Measurements from ENCODE around the gene KIF26A. TPM values are rescaled to one million over a fixed set of nuclear protein-coding genes. Genes with fewer than 3 reads are reported as not detected.

Gene KIF26A
- total RNA-seq, 1 experiment from 2014 or later: 61.0 TPM

GRCh38 chr14:104171895-104172294, 33.5 kb downstream of the KIF26A start:
- no peaks in the 10 kb centered on the region for H3K27me3 ChIP-seq (ENCODE audit: control insufficient read depth, insufficient read depth, low read length)
- no peaks in the 10 kb centered on the region; the same call in none of the 2 replicates for H3K36me3 ChIP-seq (replicated peaks; ENCODE audit: control insufficient read depth, insufficient read depth, low read length)
- no peak overlapping the region for H3K4me3 ChIP-seq (ENCODE audit: insufficient read depth, low read depth, low read length)
- peak; percentile 70 for DNase-seq

- Histone ChIP-seq H3K27me3 (ENCODE audit: control insufficient read depth, insufficient read depth, low read length) (no peaks in the 10 kb centered on the region), H3K4me3 (ENCODE audit: insufficient read depth, low read depth, low read length) (no peak overlapping the region), H3K36me3 (replicated peaks; ENCODE audit: control insufficient read depth, insufficient read depth, low read length) (no peaks in the 10 kb centered on the region; the same call in none of the 2 replicates)
- DNase-seq: no peak
Measured at GRCh38 chr14:104172349-104172748, 34.0 kb downstream of the KIF26A start.

- no peaks in the 10 kb centered on the region; the same call in none of the 2 replicates for H3K36me3 ChIP-seq (replicated peaks; ENCODE audit: control insufficient read depth, insufficient read depth, low read length)
- no peak for DNase-seq
- H3K27me3 ChIP-seq (ENCODE audit: control insufficient read depth, insufficient read depth, low read length): no peaks in the 10 kb centered on the region
- H3K4me3 ChIP-seq (ENCODE audit: insufficient read depth, low read depth, low read length): no peak overlapping the region
Measured at GRCh38 chr14:104172880-104173279, 34.5 kb downstream of the KIF26A start.

DNA sequence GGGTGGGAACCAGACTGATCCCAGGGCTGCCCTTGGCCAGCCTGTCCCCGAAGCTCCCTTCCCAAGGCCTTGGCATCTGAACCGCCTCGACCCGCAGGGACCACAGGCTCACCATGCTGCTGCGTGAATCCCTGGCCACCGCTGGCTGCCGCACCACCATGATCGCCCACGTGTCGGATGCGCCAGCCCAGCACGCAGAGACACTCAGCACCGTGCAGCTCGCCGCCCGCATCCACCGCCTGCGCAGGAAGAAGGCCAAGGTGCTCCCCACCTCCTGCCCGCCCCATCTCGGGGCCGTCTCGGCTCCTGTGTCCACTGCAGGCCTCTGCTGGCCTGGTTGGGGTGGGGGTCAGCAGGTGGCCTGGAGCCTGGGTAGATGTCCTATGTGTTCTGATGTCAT, 35.7 kb downstream of the KIF26A start:
- no peaks in the 10 kb centered on the region; the same call in none of the 2 replicates for H3K36me3 ChIP-seq (replicated peaks; ENCODE audit: control insufficient read depth, insufficient read depth, low read length)
- no peak for DNase-seq
- H3K4me3 ChIP-seq (ENCODE audit: insufficient read depth, low read depth, low read length): no peak overlapping the region
- no peaks in the 10 kb centered on the region for H3K27me3 ChIP-seq (ENCODE audit: control insufficient read depth, insufficient read depth, low read length)

- H3K36me3 ChIP-seq (replicated peaks; ENCODE audit: control insufficient read depth, insufficient read depth, low read length): no peaks in the 10 kb centered on the region; the same call in none of the 2 replicates
- no peaks in the 10 kb centered on the region for H3K27me3 ChIP-seq (ENCODE audit: control insufficient read depth, insufficient read depth, low read length)
- H3K4me3 ChIP-seq (ENCODE audit: insufficient read depth, low read depth, low read length): no peak overlapping the region
- no peak for DNase-seq
Measured at GRCh38 chr14:104175041-104175440, 36.7 kb downstream of the KIF26A start.

GRCh38 chr14:104175811-104176210, 37.4 kb downstream of the KIF26A start:
- Histone ChIP-seq H3K4me3 (ENCODE audit: insufficient read depth, low read depth, low read length) (no peak overlapping the region), H3K36me3 (replicated peaks; ENCODE audit: control insufficient read depth, insufficient read depth, low read length) (no peaks in the 10 kb centered on the region; the same call in none of the 2 replicates), H3K27me3 (ENCODE audit: control insufficient read depth, insufficient read depth, low read length) (no peaks in the 10 kb centered on the region)
- no peak for DNase-seq

- H3K27me3 ChIP-seq (ENCODE audit: control insufficient read depth, insufficient read depth, low read length): no peaks in the 10 kb centered on the region
- no peak overlapping the region for H3K4me3 ChIP-seq (ENCODE audit: insufficient read depth, low read depth, low read length)
- no peak for DNase-seq
- no peaks in the 10 kb centered on the region; the same call in none of the 2 replicates for H3K36me3 ChIP-seq (replicated peaks; ENCODE audit: control insufficient read depth, insufficient read depth, low read length)
Measured at GRCh38 chr14:104176611-104177010, 38.2 kb downstream of the KIF26A start.

DNA sequence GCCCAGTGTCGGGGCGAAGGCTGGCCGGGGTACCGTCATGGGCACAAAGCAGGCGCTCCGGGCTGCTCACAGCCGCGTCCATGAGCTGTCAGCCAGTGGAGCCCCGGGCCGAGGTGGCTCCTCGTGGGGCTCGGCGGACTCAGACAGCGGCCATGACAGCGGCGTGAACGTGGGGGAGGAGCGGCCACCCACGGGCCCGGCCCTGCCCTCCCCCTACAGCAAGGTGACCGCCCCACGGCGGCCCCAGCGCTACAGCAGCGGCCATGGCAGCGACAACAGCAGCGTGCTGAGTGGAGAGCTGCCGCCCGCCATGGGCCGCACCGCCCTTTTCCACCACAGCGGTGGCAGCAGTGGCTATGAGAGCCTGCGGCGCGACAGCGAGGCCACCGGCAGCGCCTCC, 39.0 kb downstream of the KIF26A start:
- Histone ChIP-seq H3K27me3 (ENCODE audit: control insufficient read depth, insufficient read depth, low read length) (no peaks in the 10 kb centered on the region), H3K36me3 (replicated peaks; ENCODE audit: control insufficient read depth, insufficient read depth, low read length) (no peaks in the 10 kb centered on the region; the same call in none of the 2 replicates), H3K4me3 (ENCODE audit: insufficient read depth, low read depth, low read length) (no peak overlapping the region)
- no peak for DNase-seq

DNA sequence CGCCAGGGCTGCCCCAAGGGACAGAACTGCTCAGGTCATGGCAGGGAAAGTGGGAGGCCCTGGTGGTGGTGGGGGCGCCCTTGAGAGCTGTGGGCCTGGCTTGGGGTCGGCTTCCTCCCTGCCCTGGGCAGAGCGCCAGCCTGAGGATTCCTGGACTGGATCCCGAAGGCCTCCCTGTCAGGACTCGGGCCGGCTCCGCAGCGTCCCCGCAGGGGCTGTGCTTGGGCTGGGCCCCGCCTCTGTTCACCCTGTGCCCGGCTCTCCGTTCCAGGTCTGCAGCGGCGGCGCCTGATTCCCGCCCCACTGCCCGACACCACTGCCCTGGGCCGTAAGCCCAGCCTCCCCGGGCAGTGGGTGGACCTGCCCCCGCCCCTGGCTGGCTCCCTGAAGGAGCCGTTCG, 39.9 kb downstream of the KIF26A start:
- no peaks in the 10 kb centered on the region for H3K27me3 ChIP-seq (ENCODE audit: control insufficient read depth, insufficient read depth, low read length)
- H3K36me3 ChIP-seq (replicated peaks; ENCODE audit: control insufficient read depth, insufficient read depth, low read length): no peaks in the 10 kb centered on the region; the same call in none of the 2 replicates
- H3K4me3 ChIP-seq (ENCODE audit: insufficient read depth, low read depth, low read length): no peak overlapping the region
- DNase-seq: no peak

DNA sequence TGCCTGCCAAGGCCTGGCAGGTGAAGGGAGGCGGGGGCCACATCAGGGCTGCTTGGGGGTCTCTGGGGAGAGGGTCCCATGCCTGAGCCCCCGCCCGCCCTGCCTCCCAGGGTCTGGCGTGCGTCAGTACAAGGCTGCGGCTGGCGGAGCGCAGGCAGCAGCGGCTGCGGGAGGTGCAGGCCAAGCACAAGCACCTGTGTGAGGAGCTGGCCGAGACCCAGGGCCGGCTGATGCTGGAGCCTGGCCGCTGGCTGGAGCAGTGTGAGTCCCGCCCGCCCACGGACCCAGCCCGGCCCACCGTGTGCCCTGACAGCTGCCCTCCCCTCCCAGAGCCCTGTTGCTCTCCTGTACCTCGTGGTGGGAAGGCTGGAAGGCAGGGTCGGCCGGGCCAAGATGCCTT, 40.7 kb downstream of the KIF26A start:
- H3K36me3 ChIP-seq (replicated peaks; ENCODE audit: control insufficient read depth, insufficient read depth, low read length): no peaks in the 10 kb centered on the region; the same call in none of the 2 replicates
- no peaks in the 10 kb centered on the region for H3K27me3 ChIP-seq (ENCODE audit: control insufficient read depth, insufficient read depth, low read length)
- no peak overlapping the region for H3K4me3 ChIP-seq (ENCODE audit: insufficient read depth, low read depth, low read length)
- no peak for DNase-seq

GRCh38 chr14:104179564-104180129, 41.3 kb downstream of the KIF26A start:
- no peaks in the 10 kb centered on the region for H3K27me3 ChIP-seq (ENCODE audit: control insufficient read depth, insufficient read depth, low read length)
- H3K36me3 ChIP-seq (replicated peaks; ENCODE audit: control insufficient read depth, insufficient read depth, low read length): no peaks in the 10 kb centered on the region; the same call in 1 of the 2 replicates
- DNase-seq: no peak
- no peak overlapping the region for H3K4me3 ChIP-seq (ENCODE audit: insufficient read depth, low read depth, low read length)

DNA sequence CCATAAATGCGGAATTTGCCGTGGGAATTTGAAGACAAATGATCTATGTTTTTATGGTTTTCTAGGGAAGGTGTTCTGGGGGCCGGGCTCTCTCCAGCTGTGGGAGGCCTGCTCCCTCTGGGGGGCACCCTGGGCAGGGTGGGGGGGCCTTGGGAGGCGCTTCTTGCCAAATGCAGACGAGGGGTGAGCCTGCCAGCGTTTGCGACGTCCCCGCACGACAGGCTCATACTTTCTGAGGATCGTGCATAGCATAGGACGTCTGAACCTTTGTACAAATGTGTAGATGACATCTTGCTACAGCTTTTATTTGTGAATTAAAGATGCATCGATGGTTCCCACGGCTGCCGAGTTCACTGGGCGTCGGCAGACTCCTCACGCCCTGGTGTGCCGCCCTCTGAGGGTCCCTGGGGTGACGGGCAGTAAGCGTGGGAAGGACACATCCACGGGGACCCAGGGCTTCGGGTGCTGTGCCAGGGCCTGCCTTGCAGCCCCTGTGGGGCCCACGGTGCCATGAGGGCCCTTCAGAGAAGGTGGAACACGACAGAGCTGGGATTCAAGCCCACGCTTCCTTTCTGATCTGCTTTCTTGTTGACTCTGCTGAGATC, 42.3 kb downstream of the KIF26A start:
- no peaks in the 10 kb centered on the region for H3K36me3 ChIP-seq (replicated peaks; ENCODE audit: control insufficient read depth, insufficient read depth, low read length)
- H3K27me3 ChIP-seq (ENCODE audit: control insufficient read depth, insufficient read depth, low read length): no peaks in the 10 kb centered on the region
- no peak for DNase-seq
- no peak overlapping the region for H3K4me3 ChIP-seq (ENCODE audit: insufficient read depth, low read depth, low read length)

DNA sequence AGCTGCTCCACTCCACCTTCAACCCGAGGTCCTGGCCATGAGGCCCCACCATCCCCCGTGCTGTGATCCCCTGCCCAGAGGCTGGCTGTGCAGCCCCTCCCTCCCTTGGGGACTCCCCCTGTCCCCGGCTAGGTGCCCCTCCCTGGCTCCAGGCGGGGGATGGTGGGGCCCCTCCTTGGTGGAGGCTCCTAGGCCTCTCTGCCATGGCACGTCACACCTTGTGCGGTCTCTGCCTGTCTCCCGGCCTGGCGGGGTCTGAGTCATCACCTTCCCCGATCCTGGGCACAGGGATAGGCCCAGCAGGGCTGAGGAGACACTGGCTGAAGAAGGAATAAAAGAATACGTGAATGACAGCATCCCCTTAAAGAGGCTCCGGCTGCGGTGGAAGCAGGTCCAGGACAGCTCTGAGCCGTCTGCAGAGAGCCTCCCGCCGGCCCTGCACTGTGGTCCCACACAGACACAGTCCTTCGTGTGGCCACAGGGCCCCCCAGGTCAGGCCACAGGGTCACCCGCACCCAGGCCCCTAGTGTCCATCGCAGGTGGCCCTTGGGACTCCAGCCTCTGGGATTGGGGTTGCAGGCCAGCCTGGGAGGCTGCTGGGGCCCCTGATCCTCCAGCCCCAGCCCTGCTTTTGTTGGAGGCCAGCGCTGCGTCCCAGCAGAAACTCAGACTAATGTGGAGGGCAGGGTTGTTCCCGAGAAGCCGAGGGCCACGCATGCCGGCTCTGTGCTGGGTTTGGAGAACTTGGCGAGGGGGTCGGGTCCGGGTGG, 43.6 kb downstream of the KIF26A start:
- DNase-seq: no peak
- no peaks in the 10 kb centered on the region for H3K36me3 ChIP-seq (replicated peaks; ENCODE audit: control insufficient read depth, insufficient read depth, low read length)
- H3K4me3 ChIP-seq (ENCODE audit: insufficient read depth, low read depth, low read length): no peak overlapping the region
- no peaks in the 10 kb centered on the region for H3K27me3 ChIP-seq (ENCODE audit: control insufficient read depth, insufficient read depth, low read length)

DNA sequence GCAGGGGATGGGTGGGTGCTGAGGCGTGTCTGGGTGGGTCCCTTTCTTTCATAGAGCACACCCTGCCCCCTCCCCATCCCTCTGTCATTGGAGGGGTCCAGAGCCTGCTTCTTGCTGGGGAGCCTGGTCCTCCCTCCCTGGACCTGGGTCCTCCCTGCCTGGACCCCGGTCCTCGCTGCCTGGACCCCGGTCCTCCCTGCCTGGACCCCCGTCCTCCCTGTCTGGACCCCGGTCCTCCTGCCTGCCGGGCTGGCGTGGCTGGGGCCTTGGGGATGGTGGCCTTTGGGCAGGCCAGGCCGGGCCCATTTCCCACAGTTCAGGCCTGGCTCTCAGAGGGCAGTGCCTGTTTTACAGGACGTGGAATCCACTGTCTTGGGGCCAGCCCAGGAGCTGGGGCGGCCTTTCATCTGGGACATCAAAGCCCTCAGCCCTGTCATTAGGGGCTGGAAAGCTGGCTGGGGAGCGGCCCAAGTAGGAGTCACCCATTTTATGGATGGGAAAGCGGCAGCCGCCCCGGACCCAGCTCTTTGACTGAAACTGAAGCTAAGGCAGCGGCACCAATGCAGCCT, 44.6 kb downstream of the KIF26A start:
- Histone ChIP-seq H3K4me3 (ENCODE audit: insufficient read depth, low read depth, low read length) (no peak overlapping the region), H3K27me3 (ENCODE audit: control insufficient read depth, insufficient read depth, low read length) (no peaks in the 10 kb centered on the region), H3K36me3 (replicated peaks; ENCODE audit: control insufficient read depth, insufficient read depth, low read length) (no peaks in the 10 kb centered on the region)
- no peak for DNase-seq

- Histone ChIP-seq H3K36me3 (replicated peaks; ENCODE audit: control insufficient read depth, insufficient read depth, low read length) (no peaks in the 10 kb centered on the region), H3K27me3 (ENCODE audit: control insufficient read depth, insufficient read depth, low read length) (no peaks in the 10 kb centered on the region), H3K4me3 (ENCODE audit: insufficient read depth, low read depth, low read length) (no peak overlapping the region)
- DNase-seq: peak; percentile 74
Measured at GRCh38 chr14:104183796-104184195, 45.4 kb downstream of the KIF26A start.
